Naive thymus-derived CD4-positive, alpha-beta T cell (primary cell): Measurements from ENCODE around the gene NR1I2. TPM values are rescaled to one million over a fixed set of nuclear protein-coding genes. Genes with fewer than 3 reads are reported as not detected.
A peak's percentile ranks its signal among the peaks of the same experiment; 100 is the strongest.

ENCODE experiments used
- ATAC-seq: fragments of 150-1000 bp; cut with Tn5 transposase; 2 replicates; pipeline ENCODE4 v1.10.0; 2021; ENCODE audit warnings: mild to moderate bottlenecking, moderate library complexity
- CTCF ChIA-PET: fragments of 350-600 bp; sonication (Branson Sonifier 250); formaldehyde crosslinking; loops from one replicate; lab custom pipeline; 2021; ENCODE audit warnings: antibody characterized with exemption; lab: Charles Lee
- POLR2A ChIA-PET: fragments of 350-600 bp; sonication (Branson Sonifier 250); formaldehyde crosslinking; loops from one replicate; lab custom pipeline; 2021; ENCODE audit warnings: antibody characterized with exemption, inconsistent platforms; lab: Charles Lee
- DNase-seq, 9 donors: peaks; one replicate each; pipeline versions ENCODE4 v3.0.0 to v3.0.0-alpha.2; 2020 to 2022; ENCODE audit warnings: mixed read lengths in 1 of 9
- H3K27ac ChIP-seq: one replicate; pipeline ENCODE4 v1.7.0; 2013; ENCODE audit warnings: mild to moderate bottlenecking, low read depth, low read length, moderate library complexity
- H3K27me3 ChIP-seq, 2 donors: one replicate each; pipeline ENCODE4 v1.7.0; 2013; ENCODE audit warnings: low read length in 2 of 2, mild to moderate bottlenecking in 2 of 2, moderate library complexity in 2 of 2; ENCODE audit not compliant: control insufficient read depth in 2 of 2, insufficient read depth in 2 of 2
- H3K36me3 ChIP-seq, 3 experiments: 1 replicate in 2 of 3; 2 replicates in 1 of 3; pipeline ENCODE4 v1.7.0; 2013; ENCODE audit warnings: low read length in 3 of 3, mild to moderate bottlenecking in 3 of 3, moderate library complexity in 1 of 3; ENCODE audit not compliant: insufficient read depth in 3 of 3, control insufficient read depth in 2 of 3
- H3K4me1 ChIP-seq, 2 donors: one replicate each; pipeline ENCODE4 v1.7.0; 2013; ENCODE audit warnings: low read length in 2 of 2, mild to moderate bottlenecking in 2 of 2, moderate library complexity in 1 of 2; ENCODE audit not compliant: control insufficient read depth in 2 of 2, insufficient read depth in 2 of 2
- H3K4me3 ChIP-seq: 2 replicates; pipeline ENCODE4 v1.7.0; 2013; ENCODE audit warnings: mild to moderate bottlenecking, low read length
- H3K9me3 ChIP-seq, 3 experiments: 1 replicate in 2 of 3; 2 replicates in 1 of 3; pipeline ENCODE4 v1.7.0; 2013; ENCODE audit warnings: low read length in 3 of 3; ENCODE audit not compliant: control insufficient read depth in 2 of 3
- H3K27ac Mint-ChIP-seq, 9 donors: one replicate each; pipeline ENCODE4 v1.8.0; 2020 to 2022; ENCODE audit warnings: mixed read lengths in 9 of 9, mild to moderate bottlenecking in 8 of 9, moderate library complexity in 5 of 9, inconsistent platforms in 2 of 9
- H3K27me3 Mint-ChIP-seq, 5 donors: one replicate each; pipeline ENCODE4 v1.8.0; 2021 to 2022; ENCODE audit warnings: mixed read lengths in 5 of 5, mild to moderate bottlenecking in 1 of 5
- H3K36me3 Mint-ChIP-seq, 5 donors: one replicate each; pipeline ENCODE4 v1.8.0; 2020 to 2022; ENCODE audit warnings: mixed read lengths in 5 of 5, mild to moderate bottlenecking in 3 of 5, inconsistent platforms in 1 of 5
- H3K4me1 Mint-ChIP-seq, 7 donors: one replicate each; pipeline ENCODE4 v1.8.0; 2020 to 2022; ENCODE audit warnings: mixed read lengths in 7 of 7, mild to moderate bottlenecking in 3 of 7, inconsistent platforms in 1 of 7
- H3K4me3 Mint-ChIP-seq, 10 donors: one replicate each; pipeline ENCODE4 v1.8.0; 2020 to 2022; ENCODE audit warnings: mild to moderate bottlenecking in 10 of 10, mixed read lengths in 10 of 10, moderate library complexity in 6 of 10, inconsistent platforms in 2 of 10
- H3K9me3 Mint-ChIP-seq, 11 donors: one replicate each; pipeline ENCODE4 v1.8.0; 2020 to 2022; ENCODE audit warnings: mixed read lengths in 11 of 11, mild to moderate bottlenecking in 4 of 11, inconsistent platforms in 1 of 11, moderate library complexity in 1 of 11
- intact Hi-C, 2 donors: fragments of 100-400 bp; cut with micrococcal nuclease; formaldehyde crosslinking; loops; one replicate each; pipeline ENCODE4 v1.15.1; 2023
- polyA plus RNA-seq, 2 donors: library from polyadenylated mRNA; unstranded; fragments of 300-500 nt; fragmentation: Illumina TruSeq; gene quantifications; one replicate each; pipeline ENCODE4 v1.2.3, GENCODE V29; 2021
- total RNA-seq, 6 experiments: library from RNA in 5 of 6; stranded (reverse) in 5 of 6; gene quantifications; 1 replicate in 5 of 6; 2 replicates in 1 of 6; pipeline ENCODE4 v1.2.3 and lab custom pipeline; 2021 to 2026

The NR1I2 gene
- total and polyA plus RNA-seq, 7 experiments from 2014 or later = 0.22 to 0.62 (median 0.43) TPM; not detected in 1

- peaks cover 0 to 29% (median 12%) of the 10 kb centered on the region in 5 donors for H3K36me3 Mint-ChIP-seq
- ATAC-seq = no peak
- Histone ChIP-seq H3K9me3 (no peaks in the 10 kb centered on the region), H3K36me3 (no peaks in the 10 kb centered on the region), H3K4me3 (no peak overlapping the region), H3K27ac (no peak overlapping the region), H3K4me1 (no peaks in the 10 kb centered on the region), H3K27me3 (no peaks in the 10 kb centered on the region)
- intact Hi-C loops = no loop called here
- no peak for DNase-seq
- ChIA-PET POLR2A (no interaction called here), CTCF (no interaction called here)
- no peaks in the 10 kb centered on the region for H3K9me3 Mint-ChIP-seq
- H3K4me1 Mint-ChIP-seq = peaks cover 4 to 35% (median 15%) of the 10 kb centered on the region in 7 donors
- no peak overlapping the region for H3K27ac Mint-ChIP-seq
- H3K4me3 Mint-ChIP-seq = no peak overlapping the region
- H3K27me3 Mint-ChIP-seq = no peaks in the 10 kb centered on the region
Observed at GRCh38 chr3:119835556-119835955, 53.7 kb downstream of the NR1I2 start.

- no peak overlapping the region for H3K27ac Mint-ChIP-seq
Observed at GRCh38 chr3:119841808-119842471, 60.0 kb downstream of the NR1I2 start.

GRCh38 chr3:119849126-119849525 is 67.2 kb downstream of the NR1I2 start:
- no peaks in the 10 kb centered on the region for H3K27me3 ChIP-seq
- H3K4me1 ChIP-seq = no peaks in the 10 kb centered on the region
- H3K27me3 Mint-ChIP-seq = no peaks in the 10 kb centered on the region
- H3K27ac ChIP-seq = no peak overlapping the region
- no peak for DNase-seq
- ChIA-PET CTCF (interaction anchor here (0.5 kb wide), 1 partner anchor 1698 kb away, joined by 3 read pairs; no protein-coding TSS in a partner anchor), POLR2A (no interaction called here)
- H3K4me3 Mint-ChIP-seq = no peak overlapping the region
- no peak overlapping the region for H3K4me3 ChIP-seq
- intact Hi-C loops = no loop called here
- H3K9me3 Mint-ChIP-seq = peaks cover 0 to 9% (median 0%) of the 10 kb centered on the region in 11 donors
- no peak for ATAC-seq
- H3K4me1 Mint-ChIP-seq = peaks cover 0 to 20% (median 5%) of the 10 kb centered on the region in 7 donors
- H3K36me3 ChIP-seq = peaks cover 0 to 5% (median 0%) of the 10 kb centered on the region in 3 experiments
- no peak overlapping the region for H3K27ac Mint-ChIP-seq
- H3K9me3 ChIP-seq = no peaks in the 10 kb centered on the region
- peaks cover 12 to 73% (median 54%) of the 10 kb centered on the region in 5 donors for H3K36me3 Mint-ChIP-seq

More at GRCh38 chr3:119841808-119842471, 60.0 kb downstream of the NR1I2 start:
- ATAC-seq = no peak
- Histone ChIP-seq H3K27me3 (no peaks in the 10 kb centered on the region), H3K9me3 (no peaks in the 10 kb centered on the region), H3K36me3 (no peaks in the 10 kb centered on the region), H3K4me3 (no peak overlapping the region), H3K4me1 (no peaks in the 10 kb centered on the region), H3K27ac (no peak overlapping the region)
- H3K36me3 Mint-ChIP-seq = peaks cover 12 to 50% (median 37%) of the 10 kb centered on the region in 5 donors
- H3K27me3 Mint-ChIP-seq = no peaks in the 10 kb centered on the region
- H3K4me1 Mint-ChIP-seq = peaks cover 0 to 12% (median 5%) of the 10 kb centered on the region in 7 donors
- H3K4me3 Mint-ChIP-seq = no peak overlapping the region
- ChIA-PET POLR2A (no interaction called here), CTCF (no interaction called here)
- intact Hi-C loops = no loop called here
- peaks cover 0 to 9% (median 0%) of the 10 kb centered on the region in 11 donors for H3K9me3 Mint-ChIP-seq
- no peak for DNase-seq

- H3K4me3 ChIP-seq = no peak overlapping the region
- no peaks in the 10 kb centered on the region for H3K9me3 ChIP-seq
- Mint-ChIP-seq H3K4me1 (peaks cover 0 to 10% (median 5%) of the 10 kb centered on the region in 7 donors), H3K9me3 (peaks cover 0 to 18% (median 8%) of the 10 kb centered on the region in 11 donors), H3K4me3 (no peak overlapping the region), H3K27ac (no peak overlapping the region), H3K27me3 (no peaks in the 10 kb centered on the region), H3K36me3 (peaks cover 26 to 81% (median 67%) of the 10 kb centered on the region in 5 donors)
- H3K27me3 ChIP-seq = no peaks in the 10 kb centered on the region
- no peak overlapping the region for H3K27ac ChIP-seq
- H3K36me3 ChIP-seq = peaks cover 0 to 19% (median 0%) of the 10 kb centered on the region in 3 experiments
- DNase-seq (no peak), ATAC-seq (no peak)
- POLR2A ChIA-PET = no interaction called here
- CTCF ChIA-PET = no interaction called here
- no peaks in the 10 kb centered on the region for H3K4me1 ChIP-seq
- intact Hi-C loops = no loop called here
Observed at GRCh38 chr3:119856695-119857094, 74.8 kb downstream of the NR1I2 start.

GRCh38 chr3:119858957-119859356 is 77.1 kb downstream of the NR1I2 start:
- Histone ChIP-seq H3K27me3 (no peaks in the 10 kb centered on the region), H3K27ac (no peak overlapping the region), H3K9me3 (no peaks in the 10 kb centered on the region), H3K36me3 (peaks cover 9 to 34% (median 10%) of the 10 kb centered on the region in 3 experiments), H3K4me1 (no peaks in the 10 kb centered on the region), H3K4me3 (no peak overlapping the region)
- POLR2A ChIA-PET = interaction anchor here (0.6 kb wide), 1 partner anchor 457 kb away, joined by 3 read pairs; no protein-coding TSS in a partner anchor
- Mint-ChIP-seq H3K36me3 (peaks cover 37 to 87% (median 77%) of the 10 kb centered on the region in 5 donors), H3K4me1 (peaks cover 0 to 10% (median 5%) of the 10 kb centered on the region in 7 donors), H3K4me3 (no peak overlapping the region), H3K27ac (peak overlapping the region in 1 of 9 donors; percentile 4), H3K9me3 (peaks cover 0 to 21% (median 10%) of the 10 kb centered on the region in 11 donors), H3K27me3 (no peaks in the 10 kb centered on the region)
- DNase-seq (no peak), ATAC-seq (no peak)
- intact Hi-C loops = no loop called here
- CTCF ChIA-PET = interaction anchor here (0.6 kb wide), 2 partner anchors 33 to 1021 kb away, joined by 3 read pairs; no protein-coding TSS in a partner anchor

GRCh38 chr3:119859728-119860127 is 77.8 kb downstream of the NR1I2 start:
- Histone ChIP-seq H3K4me3 (no peak overlapping the region), H3K4me1 (no peaks in the 10 kb centered on the region), H3K9me3 (no peaks in the 10 kb centered on the region), H3K27ac (no peak overlapping the region), H3K27me3 (no peaks in the 10 kb centered on the region), H3K36me3 (peaks cover 9 to 39% (median 10%) of the 10 kb centered on the region in 3 experiments)
- no peak overlapping the region for H3K27ac Mint-ChIP-seq
- H3K4me3 Mint-ChIP-seq = no peak overlapping the region
- intact Hi-C loops = no loop called here
- ChIA-PET CTCF (interaction anchor here (0.6 kb wide), 1 partner anchor 1020 kb away, joined by 3 read pairs; no protein-coding TSS in a partner anchor), POLR2A (no interaction called here)
- ATAC-seq (no peak), DNase-seq (no peak)
- H3K4me1 Mint-ChIP-seq = peaks cover 0 to 10% (median 4%) of the 10 kb centered on the region in 7 donors
- peaks cover 0 to 21% (median 10%) of the 10 kb centered on the region in 11 donors for H3K9me3 Mint-ChIP-seq
- H3K27me3 Mint-ChIP-seq = no peaks in the 10 kb centered on the region
- H3K36me3 Mint-ChIP-seq = peaks cover 32 to 86% (median 79%) of the 10 kb centered on the region in 5 donors
